Activated CD8-positive, alpha-beta memory T cell treated with anti-CD3 and anti-CD28 coated beads, Interleukin-2, amount 50 U/mL, for 24 hours (primary cell): ENCODE measurements around the gene ENAM.

Source experiments
- DNase-seq: peaks from one replicate; pipeline ENCODE4 v3.0.0-alpha.2; 2020; ENCODE audit errors: extremely low read depth

ENAM gene, protein sequence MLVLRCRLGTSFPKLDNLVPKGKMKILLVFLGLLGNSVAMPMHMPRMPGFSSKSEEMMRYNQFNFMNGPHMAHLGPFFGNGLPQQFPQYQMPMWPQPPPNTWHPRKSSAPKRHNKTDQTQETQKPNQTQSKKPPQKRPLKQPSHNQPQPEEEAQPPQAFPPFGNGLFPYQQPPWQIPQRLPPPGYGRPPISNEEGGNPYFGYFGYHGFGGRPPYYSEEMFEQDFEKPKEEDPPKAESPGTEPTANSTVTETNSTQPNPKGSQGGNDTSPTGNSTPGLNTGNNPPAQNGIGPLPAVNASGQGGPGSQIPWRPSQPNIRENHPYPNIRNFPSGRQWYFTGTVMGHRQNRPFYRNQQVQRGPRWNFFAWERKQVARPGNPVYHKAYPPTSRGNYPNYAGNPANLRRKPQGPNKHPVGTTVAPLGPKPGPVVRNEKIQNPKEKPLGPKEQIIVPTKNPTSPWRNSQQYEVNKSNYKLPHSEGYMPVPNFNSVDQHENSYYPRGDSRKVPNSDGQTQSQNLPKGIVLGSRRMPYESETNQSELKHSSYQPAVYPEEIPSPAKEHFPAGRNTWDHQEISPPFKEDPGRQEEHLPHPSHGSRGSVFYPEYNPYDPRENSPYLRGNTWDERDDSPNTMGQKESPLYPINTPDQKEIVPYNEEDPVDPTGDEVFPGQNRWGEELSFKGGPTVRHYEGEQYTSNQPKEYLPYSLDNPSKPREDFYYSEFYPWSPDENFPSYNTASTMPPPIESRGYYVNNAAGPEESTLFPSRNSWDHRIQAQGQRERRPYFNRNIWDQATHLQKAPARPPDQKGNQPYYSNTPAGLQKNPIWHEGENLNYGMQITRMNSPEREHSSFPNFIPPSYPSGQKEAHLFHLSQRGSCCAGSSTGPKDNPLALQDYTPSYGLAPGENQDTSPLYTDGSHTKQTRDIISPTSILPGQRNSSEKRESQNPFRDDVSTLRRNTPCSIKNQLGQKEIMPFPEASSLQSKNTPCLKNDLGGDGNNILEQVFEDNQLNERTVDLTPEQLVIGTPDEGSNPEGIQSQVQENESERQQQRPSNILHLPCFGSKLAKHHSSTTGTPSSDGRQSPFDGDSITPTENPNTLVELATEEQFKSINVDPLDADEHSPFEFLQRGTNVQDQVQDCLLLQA

DNA sequence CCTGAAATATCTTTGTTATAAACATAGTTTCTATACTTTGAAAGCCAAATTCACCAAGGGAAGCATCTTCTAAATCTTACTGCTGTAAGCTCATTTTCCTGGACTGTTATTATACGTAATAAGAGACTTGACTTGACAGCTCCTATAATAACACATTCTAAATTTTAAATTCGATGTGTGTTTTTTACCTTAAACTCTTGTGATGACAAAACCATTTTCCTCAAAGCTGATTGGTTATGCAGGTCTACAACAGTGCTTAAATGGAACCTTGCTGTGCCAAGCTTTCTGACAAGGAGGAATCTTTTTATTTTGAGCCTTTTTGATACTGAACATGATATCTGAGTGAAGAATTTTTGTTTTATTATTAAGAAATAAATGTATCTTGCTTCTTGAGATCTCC is at the start of gene ENAM:
ENAM (plus strand) TSS at position 301 of the 400 bp plus-strand sequence. CDS start 757 bp downstream, outside the sequence.
- DNase-seq: no peak

DNA sequence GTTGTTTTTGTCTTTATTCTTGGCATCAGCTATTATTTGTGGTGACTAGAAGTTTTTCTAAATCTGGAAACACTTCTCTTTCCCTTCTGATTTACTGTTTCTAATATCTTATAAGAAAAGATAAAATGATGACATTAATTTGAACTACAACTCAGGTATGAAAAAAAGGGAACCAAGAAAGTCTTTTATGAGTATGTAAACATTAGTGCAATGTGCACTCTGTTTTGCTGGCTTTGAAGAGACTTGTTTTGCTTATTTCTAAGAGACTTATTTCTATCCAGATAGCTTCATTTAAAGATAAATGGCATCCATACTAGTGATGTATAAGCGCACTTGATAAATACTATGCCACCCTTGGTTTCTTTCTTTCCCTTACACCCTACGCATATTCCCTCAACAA is 46.6 kb upstream of the ENAM start:
- no peak for DNase-seq

- DNase-seq: no peak
Measured at GRCh38 chr4:70583952-70584834, 44.4 kb upstream of the ENAM start.

GRCh38 chr4:70586841-70587240 is 41.7 kb upstream of the ENAM start:
- DNase-seq: no peak

- no peak for DNase-seq
Measured at GRCh38 chr4:70589785-70590184, 38.8 kb upstream of the ENAM start.

DNA sequence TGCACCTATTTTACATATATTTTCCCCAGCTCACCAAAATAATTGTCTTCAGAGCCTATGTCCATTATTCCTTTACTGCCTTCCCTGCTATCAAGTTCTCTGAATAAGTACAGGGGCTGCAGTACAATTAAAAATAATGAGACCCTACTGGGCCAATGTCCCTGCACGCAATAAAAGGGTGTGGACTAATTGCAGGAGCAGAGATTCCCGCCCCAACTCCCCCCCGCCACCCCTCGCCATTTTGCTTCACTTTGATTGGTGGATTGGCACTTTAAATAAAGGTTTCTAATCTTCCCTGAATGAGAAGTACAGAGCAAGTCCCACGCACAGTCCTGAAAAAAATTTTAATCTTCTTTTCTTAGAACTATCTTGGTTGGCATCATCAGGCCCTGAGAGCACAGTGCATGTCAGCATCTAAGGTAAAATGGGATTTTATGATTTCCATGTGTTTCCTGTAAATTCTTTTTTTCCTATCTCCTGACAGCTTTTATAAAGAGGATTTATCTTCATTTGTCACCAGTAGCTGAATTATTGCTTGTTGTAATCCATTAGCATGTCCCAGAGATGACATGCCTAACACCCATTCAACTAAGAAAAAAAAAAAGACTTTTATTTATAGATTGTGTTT is 36.5 kb upstream of the ENAM start, which contains the start of gene AMBN:
AMBN (plus strand) TSS at position 302 of the 628 bp plus-strand sequence; CDS start at position 405, 103 bp downstream.
- DNase-seq: no peak

DNA sequence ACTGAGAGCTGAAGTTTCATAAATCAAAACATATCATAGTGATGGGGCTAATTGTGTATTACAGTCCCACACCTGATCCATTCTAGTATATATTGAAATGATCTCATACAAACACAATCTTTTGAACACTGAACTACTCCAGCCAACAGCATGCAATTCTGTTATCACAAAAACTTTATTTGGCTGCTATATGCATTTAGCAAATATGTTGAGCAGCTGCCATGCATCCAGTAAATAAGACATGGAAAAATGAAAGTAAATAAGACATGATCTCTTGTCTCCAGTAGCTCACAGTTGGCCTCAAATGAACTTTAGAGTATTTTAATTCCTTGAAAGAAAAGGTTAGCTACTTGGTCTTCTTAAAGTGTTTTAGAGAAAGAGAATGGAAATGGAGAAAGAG is 34.3 kb upstream of the ENAM start:
- no peak for DNase-seq

DNA sequence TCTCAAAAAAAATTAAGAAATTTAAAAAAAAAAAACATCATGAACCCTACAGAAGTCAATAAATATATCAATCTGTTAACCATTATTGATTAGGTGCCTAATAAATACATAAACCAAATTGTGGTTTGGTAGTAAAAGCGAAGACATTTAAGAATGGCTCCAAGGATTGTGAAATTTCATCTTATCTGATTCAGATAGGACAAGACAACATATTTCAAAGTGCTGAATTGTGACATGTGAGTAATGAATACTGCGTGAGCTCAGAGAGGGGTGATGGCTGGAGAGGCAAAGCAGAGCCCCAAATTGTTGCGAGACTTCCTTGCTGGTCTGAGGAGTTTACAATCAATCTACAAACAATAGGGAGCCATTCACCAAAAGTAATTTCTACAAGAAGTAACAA is 28.2 kb upstream of the ENAM start:
- no peak for DNase-seq

DNA sequence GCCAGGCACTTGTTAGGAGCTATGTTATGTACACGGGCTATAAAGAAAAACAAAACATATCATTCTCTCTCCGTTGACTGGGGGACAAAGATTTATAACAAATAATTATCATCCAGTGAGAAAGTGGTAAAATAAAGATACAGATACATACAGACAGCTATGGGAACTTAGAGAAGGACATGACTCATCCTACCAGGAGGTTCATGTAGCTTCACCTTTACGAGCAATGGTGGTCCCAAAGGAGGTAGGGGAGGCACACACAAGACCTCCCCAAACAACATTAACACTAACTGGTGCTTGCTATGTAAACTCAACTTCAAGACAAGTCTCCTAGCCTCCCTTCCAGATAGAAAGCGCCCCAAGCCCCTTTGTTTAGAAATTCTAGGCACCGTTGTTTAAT is 27.6 kb upstream of the ENAM start:
- no peak for DNase-seq

DNA sequence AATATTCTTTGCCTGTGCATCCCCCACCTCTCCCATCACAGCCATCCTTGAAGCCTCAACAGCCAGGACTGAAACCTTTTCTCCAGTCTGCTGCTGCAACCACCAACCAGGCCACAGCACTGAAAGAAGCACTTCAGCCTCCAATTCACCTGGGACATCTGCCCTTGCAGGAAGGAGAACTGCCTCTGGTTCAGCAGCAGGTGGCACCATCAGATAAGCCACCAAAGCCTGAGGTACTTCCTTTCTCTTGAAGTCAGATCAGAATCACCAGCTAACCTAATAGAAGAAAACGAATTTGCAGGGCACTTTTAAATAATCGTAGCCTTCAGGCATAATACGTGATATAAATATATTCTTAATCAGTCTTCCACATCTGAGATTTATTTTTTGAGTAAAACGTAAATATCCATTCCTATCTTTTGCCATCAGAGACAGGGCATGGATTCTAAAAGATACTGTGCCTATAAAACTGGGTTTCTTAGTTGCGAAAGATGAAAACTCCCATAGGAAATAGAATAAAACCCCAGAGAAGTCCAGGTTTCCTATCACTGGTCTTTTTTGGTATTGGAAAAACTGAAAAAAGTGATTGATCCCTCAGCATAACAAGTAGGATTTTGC is 27.0 kb upstream of the ENAM start:
- no peak for DNase-seq

DNA sequence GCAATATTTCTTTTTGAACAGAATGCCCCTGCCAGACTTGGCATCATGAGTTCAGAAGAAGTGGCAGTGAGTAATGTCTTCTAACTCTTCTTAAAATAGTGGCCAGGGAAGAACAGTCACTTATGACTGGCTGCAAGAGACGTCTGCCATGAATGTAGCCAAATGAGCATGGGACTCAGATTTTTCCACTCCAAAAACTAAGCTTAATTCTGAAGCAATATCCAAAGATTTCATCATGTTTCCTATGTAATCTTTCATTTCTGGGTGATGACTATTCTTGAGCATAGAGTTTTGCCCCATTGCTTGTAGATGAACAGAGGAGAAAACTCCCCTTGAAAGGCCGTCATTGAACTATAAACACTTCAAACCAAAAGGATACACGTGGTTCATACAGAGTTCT is 24.7 kb upstream of the ENAM start:
- DNase-seq: no peak

DNA sequence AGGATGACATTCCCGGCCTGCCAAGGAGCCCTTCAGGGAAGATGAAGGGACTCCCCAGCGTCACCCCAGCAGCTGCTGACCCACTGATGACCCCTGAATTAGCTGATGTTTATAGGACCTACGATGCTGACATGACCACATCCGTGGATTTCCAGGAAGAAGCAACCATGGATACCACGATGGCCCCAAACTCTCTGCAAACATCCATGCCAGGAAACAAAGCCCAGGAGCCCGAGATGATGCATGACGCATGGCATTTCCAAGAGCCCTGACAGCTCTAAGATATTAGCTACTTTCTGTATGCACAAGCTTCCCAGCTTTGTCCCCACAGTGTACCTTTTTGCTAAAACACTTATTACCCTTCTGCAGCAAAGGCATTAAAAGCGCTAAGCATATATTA is 22.1 kb upstream of the ENAM start:
- DNase-seq: no peak

DNA sequence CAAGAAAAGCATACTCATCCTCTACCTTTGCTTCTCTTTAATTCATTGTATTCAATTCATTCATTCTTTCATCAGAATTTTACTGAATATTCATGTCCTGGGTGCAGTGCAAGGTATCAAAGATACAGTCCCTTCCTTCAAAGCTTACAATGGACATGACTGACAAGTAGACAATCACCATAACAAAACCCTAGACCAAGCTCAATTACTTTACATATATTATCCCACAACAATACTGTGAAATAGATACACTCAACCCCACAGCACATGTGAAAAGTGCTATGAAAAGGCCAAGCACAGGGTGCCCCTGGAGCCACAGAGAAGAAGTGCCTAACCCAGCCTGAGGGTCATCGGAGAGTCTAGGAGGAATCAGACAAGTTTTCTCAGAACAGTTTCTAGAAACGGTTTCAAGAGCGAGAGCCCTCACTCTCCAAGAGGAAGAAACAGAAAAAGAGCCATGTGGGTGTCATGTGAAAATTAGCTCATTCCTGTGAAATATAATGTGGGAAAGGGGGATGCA is 21.1 kb upstream of the ENAM start:
- DNase-seq: no peak

- no peak for DNase-seq
Measured at GRCh38 chr4:70608324-70608723, 20.2 kb upstream of the ENAM start.

DNA sequence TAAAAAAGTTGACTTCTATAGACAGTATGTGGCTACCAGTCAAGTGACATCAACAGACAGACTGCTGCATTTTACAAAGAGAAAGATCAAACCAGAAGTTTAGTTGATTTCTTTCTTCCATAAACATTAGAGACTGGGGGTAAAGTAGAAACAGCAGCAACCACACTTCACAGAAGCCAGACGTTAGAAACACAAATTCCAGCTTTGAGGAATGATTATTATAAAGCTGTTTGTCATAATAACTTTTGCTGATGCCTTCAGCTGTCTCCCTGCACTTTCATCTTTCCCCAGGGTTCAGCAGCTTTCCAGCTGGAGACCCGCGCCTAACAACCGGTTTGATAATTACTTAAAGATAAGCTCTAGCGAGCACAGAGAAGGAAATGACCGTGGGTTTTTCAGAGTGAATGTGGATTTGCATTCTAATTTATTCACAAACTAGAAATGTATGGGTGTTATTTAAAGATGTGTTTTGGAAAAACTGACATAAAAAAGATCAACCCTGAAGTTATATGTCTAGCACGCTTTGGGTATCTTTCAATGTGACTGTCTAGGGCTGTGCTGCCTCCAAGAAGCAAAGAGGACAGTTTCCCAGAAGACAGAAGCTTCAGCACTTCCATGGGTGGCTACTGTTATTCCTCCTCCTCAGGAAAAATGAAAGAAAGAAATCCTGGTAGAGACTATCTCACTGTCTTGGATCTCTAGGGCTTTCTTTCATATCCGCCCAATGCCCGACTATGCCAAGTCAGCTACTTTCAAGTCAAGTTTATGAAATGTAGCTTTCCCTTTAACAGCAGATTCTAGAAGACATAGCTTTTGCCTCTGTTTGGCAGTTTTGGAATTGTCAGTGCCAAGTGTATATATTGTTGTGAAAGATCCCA is 15.0 kb upstream of the ENAM start:
- DNase-seq: no peak

DNA sequence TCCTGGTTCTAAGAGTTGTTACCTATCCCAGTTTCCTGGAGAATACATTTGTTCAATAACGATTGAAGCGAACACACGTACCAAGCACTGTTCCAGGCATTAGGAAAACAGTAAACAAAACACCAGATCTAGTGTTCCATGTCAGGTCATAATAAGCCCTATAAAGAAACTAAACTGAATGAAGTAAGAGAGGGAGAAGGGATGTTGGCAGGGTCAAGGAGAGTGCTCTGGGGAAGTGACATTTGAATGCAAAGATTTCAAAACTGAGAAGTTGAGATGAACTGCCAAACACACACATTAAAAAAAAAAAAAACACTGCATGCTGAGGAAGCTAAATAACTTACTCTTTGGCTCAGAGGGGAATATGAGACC is 14.4 kb upstream of the ENAM start:
- DNase-seq: no peak

GRCh38 chr4:70619288-70619687 is 9.3 kb upstream of the ENAM start:
- no peak for DNase-seq

- DNase-seq: no peak
Measured at GRCh38 chr4:70619778-70620177, 8.8 kb upstream of the ENAM start.

DNA sequence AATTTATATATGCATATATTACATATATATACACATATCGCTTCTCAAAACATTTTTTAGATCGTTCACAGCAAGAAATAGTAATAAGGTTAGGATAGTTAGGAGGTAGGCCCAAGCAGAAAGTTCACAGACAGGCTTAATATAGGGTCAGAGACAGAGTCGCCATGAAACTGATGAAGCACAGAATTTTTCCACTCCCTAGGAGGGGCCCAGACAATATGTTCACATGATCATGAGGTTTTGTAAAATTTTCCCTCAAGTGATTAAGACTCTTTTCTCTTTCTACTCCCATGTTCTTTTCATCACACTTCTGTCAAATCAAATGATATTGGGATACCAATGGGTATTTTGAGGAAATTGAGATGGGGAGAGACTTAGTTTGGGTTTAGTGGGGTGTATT is 5.2 kb upstream of the ENAM start:
- DNase-seq: no peak
